Measurements from ENCODE around the gene MAP6D1. TPM values are rescaled to one million over a fixed set of nuclear protein-coding genes. Genes with fewer than 3 reads are reported as not detected.

Gene MAP6D1
- total RNA-seq, 4 donors from 2014 or later = 0.42 to 21.6 (median 3.6) TPM

- no peak for DNase-seq (ENCODE audit: low spot score in 2 of 2)
- 79 to 80% methylated on average over 9 of the region's 9 CpGs for WGBS, 2 donors
These were observed 9.8 kb downstream of the MAP6D1 start for GRCh38 chr3:183815563-183815940.

GRCh38 chr3:183814240-183814639, 11.1 kb downstream of the MAP6D1 start:
- WGBS, 2 donors = 91 to 95% methylated on average over 1 of the region's 1 CpG
- Histone ChIP-seq H3K27ac (no peak overlapping the region), H3K9me3 (no peaks in the 10 kb centered on the region), H3K4me1 (no peaks in the 10 kb centered on the region), H3K27me3 (no peaks in the 10 kb centered on the region), H3K36me3 (peaks cover 3 to 81% (median 8%) of the 10 kb centered on the region in 3 donors), H3K4me3 (no peak overlapping the region)
- TF ChIP-seq CTCF (IDR thresholded peaks at IDR 0.05) (no peak), POLR2A (IDR thresholded peaks at IDR 0.05) (no peak), EP300 (IDR thresholded peaks at IDR 0.05) (no peak)
- no peak for DNase-seq (ENCODE audit: low spot score in 2 of 2)

More at GRCh38 chr3:183815563-183815940, 9.8 kb downstream of the MAP6D1 start:
- peaks cover 0 to 70% (median 3%) of the 10 kb centered on the region in 3 donors for H3K36me3 ChIP-seq
- no peaks in the 10 kb centered on the region for H3K4me1 ChIP-seq
- no peaks in the 10 kb centered on the region for H3K9me3 ChIP-seq
- no peak overlapping the region for H3K4me3 ChIP-seq
- TF ChIP-seq EP300 (IDR thresholded peaks at IDR 0.05) (no peak), POLR2A (IDR thresholded peaks at IDR 0.05) (no peak), CTCF (IDR thresholded peaks at IDR 0.05) (no peak)
- H3K27me3 ChIP-seq = no peaks in the 10 kb centered on the region
- no peak overlapping the region for H3K27ac ChIP-seq

DNA sequence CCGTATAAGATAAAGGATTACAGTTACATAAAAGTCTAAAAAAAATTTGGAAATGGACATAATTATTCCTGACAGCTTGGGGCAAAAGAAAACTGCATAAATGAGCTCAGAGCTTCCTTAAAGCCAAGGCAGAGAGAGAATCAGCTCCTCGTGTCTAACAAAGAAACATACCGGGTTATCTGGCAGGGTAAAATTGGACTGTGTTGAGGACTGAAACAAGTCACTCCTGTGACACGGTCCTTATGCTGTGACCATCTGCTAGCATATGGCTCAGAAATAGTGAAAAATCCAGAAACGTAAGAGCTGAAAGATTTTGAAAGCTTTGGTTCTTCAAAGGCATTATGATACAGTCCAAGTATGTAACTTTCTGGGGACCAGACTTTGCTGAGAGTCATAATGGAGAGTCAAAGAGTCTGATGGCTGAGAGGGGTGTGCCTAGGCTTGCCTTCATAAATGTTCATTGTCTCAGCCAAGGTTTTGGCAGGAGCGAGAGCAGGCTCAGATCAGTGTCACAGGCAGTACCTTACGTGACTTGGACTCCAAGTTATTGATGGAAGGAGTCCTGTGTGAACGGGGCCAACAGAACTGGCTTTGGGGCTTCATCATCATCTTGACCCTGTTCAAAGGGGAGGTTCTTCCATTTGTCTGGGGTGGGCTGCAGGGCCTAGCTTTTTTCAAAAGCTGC, 12.5 kb downstream of the MAP6D1 start:
- 67 to 69% methylated on average over 8 of the region's 8 CpGs for WGBS, 2 donors
- peaks cover 3 to 83% (median 8%) of the 10 kb centered on the region in 3 donors for H3K36me3 ChIP-seq
- no peak overlapping the region for H3K4me3 ChIP-seq
- H3K27me3 ChIP-seq = no peaks in the 10 kb centered on the region
- TF ChIP-seq POLR2A (IDR thresholded peaks at IDR 0.05) = no peak
- TF ChIP-seq CTCF (IDR thresholded peaks at IDR 0.05) = no peak
- no peak for TF ChIP-seq EP300 (IDR thresholded peaks at IDR 0.05)
- no peaks in the 10 kb centered on the region for H3K4me1 ChIP-seq
- H3K9me3 ChIP-seq = no peaks in the 10 kb centered on the region
- no peak for DNase-seq (ENCODE audit: low spot score in 2 of 2)
- H3K27ac ChIP-seq = no peak overlapping the region

- DNase-seq (ENCODE audit: low spot score in 2 of 2) = no peak
- WGBS, 2 donors = 92 to 95% methylated on average over 11 of the region's 11 CpGs
These were observed 13.7 kb downstream of the MAP6D1 start for GRCh38 chr3:183811638-183812037.

More at GRCh38 chr3:183811638-183812037, 13.7 kb downstream of the MAP6D1 start:
- Histone ChIP-seq H3K4me3 (no peak overlapping the region), H3K4me1 (no peaks in the 10 kb centered on the region), H3K27ac (no peak overlapping the region), H3K9me3 (no peaks in the 10 kb centered on the region), H3K36me3 (peaks cover 3 to 84% (median 12%) of the 10 kb centered on the region in 3 donors), H3K27me3 (no peaks in the 10 kb centered on the region)
- TF ChIP-seq POLR2A (IDR thresholded peaks at IDR 0.05) (no peak), CTCF (IDR thresholded peaks at IDR 0.05) (no peak), EP300 (IDR thresholded peaks at IDR 0.05) (no peak)

Data from tibial nerve (tissue), 4 donors.